HG03558 (cell line): ENCODE data around the gene MXD4.

Source experiments
- ATAC-seq: cut with Tn5 transposase; IDR thresholded peaks from one replicate; pipeline ENCODE4 v1.9.1; 2021; ENCODE audit warnings: moderate number of reproducible peaks; ENCODE audit not compliant: unreplicated experiment; ENCODE audit errors: extremely low read depth

The MXD4 gene, protein sequence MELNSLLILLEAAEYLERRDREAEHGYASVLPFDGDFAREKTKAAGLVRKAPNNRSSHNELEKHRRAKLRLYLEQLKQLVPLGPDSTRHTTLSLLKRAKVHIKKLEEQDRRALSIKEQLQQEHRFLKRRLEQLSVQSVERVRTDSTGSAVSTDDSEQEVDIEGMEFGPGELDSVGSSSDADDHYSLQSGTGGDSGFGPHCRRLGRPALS

DNA sequence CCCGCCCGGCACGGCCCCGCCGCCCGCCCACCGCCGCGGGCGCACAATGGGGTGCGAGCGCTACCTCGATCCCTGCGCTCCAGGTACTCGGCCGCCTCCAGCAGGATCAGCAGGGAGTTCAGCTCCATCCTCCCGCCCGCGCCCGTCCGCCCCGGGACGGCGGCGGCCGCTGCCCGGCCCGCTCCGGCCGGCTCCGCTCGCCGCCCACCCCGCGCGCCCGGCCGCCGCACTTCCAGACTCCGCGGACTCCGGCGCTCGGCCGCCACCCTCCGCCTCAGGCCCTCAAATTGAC is at the start of gene MXD4:
Gene MXD4 (minus strand): TSS at position 257 of the 292 bp plus-strand sequence. CDS start 129 bp downstream, at position 128.
- no peak for ATAC-seq

DNA sequence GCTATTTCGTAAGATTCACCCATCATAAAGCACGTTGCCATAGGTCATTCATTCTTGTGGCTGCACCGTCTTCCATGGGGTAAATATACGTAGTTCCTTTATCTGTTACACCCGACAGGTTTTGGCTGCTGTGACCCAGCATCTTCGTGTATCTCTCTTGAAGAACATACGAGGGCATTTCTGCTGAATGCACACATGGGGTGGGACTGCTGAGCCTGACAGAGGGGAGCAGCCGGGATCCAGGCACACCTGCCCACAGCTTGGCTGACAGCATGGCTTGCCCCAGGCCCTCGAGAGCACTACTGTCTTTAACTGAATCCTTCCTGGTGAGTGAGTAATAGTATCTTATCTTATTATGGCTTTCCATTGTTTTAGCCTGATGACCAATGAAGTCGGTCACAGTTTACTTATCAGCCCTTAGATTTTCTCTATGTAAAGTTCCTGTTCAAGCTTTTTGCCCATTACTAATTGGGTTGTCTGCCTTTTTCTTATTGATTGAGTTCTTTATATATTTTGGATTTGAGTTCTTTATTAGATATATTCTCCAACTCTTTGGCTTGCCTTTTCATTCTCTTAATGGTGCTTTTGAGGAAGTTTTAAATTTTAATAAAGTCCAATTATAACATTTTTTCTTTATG is 45.0 kb upstream of the MXD4 start:
- no peak for ATAC-seq

DNA sequence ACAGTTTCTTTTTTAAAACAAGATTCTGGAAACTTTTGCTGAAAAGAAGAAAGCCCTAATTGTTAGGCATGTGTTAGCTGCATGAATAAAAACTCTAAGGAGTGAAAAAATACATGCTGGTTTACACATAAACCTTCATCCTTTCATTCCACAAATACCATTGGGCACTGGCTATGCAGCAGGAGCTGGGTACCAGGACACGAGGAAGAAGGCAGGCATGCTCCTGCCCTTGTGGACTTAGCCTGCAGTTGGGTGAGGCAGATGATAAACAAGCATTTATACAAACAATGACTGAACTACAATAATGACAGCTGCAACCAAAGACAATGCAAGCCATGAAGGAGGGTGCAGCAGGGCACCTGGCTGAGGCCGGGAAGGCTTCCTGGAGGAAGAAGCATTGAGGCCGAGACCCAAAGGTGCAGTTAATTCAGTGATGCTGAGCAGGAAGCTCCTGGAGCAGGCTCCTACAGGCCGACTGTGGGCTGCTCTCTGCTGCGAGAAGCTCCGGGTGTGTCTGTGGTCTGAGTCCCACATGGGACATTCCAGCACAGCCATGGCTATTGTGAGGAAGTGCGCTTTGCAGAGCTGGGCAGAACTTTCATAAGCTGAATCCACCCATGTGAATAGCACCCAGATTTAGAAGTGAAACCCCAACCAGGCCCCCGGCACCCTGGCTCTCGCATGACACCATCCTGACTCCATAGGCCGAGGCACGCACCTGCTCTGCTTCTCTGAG is 44.0 kb upstream of the MXD4 start:
- no peak for ATAC-seq

DNA sequence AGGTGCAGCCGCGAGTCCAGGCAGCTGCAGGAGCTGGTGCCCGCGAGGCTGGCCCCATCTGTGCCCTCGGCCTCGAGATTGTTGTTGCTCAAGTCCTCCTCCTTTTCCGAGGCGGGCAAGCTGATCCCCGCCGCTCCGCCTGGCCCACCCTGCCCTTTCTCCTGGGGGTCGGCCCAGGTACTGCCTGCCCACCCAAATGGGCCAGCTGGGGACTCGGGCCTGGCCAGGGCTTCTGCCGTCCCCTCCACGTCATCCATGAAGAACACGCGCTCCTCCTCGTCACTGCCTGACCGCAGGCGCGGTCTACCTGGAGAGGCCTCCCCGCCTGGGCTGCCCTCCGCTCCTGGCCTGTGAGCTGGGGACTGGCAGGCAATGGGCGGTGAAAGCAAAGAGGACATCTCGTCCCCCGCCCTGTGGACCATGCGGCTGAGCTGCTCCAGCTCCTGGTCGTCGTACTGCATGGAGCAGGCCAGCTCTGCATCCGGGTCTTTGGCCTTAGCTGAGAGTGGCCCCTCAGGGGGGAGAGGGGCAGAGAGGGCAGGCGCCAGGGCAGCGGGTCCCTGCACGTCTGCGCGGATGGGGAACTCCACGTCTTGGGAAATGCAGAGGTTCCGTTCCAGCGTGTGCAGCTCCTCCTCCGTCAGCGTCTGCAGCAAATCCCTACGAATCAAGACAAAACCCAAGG is 43.1 kb upstream of the MXD4 start:
- no peak for ATAC-seq

DNA sequence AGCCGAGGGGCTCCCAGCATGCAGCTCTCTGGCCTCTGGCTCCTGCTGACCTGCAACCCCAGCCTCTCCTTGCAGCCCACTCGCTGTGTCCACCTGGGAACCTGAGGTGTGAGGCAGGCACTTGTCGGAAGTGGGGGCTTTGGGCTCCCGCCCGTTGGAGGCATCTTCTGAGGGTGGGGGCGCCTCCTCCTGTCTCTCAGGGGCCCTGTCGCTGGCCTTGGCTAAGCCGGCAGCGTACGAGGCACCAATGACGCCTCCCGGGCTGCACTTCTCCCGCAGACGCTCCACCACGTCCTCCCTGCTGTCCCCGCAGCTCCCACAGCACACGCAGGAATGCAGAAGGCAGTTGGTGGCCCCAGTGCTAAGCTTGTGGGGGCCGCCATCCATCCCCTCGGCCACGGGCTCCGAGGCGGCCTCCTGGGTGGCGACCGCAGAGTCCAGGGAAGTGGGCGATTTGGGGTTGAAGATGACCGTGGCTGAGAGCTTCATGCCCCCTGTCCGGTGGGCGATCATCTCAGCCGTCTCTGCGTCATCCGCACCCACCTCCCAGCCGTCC is 42.5 kb upstream of the MXD4 start:
- ATAC-seq = no peak

DNA sequence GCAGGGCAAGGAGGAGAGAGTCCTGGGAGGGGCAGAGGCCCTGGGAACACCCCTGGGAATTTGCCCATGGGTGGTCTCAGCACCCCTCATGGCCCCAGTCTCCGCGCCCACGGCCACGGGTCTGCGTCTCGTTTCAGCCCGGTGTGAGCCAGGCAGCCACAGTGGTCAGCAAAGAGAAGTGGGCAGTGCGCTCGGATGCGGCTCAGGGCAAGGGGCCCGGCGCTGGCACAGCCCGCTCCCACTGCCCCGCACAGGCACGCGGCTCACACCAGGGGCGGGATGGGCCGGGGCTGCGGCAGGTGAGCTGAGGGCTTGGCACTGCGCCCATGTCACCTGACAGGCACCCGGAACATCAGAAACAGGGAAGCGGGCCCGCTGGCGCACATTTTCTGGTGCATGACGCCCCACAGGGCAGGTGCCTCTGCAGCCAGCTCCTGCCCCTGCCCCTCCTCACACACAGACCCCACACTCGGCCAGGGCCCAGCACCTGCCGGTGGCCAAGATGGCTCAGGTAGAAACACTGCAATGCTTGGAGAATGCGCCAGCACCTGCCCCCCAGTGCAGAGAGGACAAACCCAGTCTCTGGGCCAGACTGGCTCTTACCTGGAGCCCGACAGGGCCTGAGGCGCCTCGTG is 41.9 kb upstream of the MXD4 start:
- no peak for ATAC-seq

DNA sequence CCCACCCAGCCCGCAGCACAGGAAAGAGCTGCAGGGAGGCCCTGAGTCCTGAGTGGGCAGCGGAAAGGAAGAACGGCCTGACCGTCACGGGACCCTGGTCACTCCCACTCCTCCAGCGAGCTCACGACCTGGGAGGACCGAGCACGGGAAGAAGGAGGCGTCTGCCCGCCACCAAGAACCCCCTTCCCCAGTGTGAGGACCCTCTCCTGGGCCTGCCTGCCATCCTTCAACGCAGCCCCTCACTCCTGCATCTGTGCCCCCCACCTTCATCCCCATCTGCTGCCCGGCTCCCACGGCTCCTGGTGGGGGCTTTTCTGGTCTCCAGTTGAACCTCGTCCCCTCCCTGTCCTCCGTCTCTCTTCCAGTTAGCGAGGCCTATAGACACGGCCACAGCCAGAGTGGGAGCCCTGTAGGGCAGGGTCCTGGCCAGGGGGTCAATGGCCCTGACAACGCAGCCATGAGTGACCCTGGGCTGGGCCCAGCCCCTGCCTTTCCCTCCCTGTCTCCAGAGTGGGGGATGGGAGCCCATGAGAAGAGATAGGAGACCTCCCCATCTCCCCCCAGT is 41.3 kb upstream of the MXD4 start:
- no peak for ATAC-seq

DNA sequence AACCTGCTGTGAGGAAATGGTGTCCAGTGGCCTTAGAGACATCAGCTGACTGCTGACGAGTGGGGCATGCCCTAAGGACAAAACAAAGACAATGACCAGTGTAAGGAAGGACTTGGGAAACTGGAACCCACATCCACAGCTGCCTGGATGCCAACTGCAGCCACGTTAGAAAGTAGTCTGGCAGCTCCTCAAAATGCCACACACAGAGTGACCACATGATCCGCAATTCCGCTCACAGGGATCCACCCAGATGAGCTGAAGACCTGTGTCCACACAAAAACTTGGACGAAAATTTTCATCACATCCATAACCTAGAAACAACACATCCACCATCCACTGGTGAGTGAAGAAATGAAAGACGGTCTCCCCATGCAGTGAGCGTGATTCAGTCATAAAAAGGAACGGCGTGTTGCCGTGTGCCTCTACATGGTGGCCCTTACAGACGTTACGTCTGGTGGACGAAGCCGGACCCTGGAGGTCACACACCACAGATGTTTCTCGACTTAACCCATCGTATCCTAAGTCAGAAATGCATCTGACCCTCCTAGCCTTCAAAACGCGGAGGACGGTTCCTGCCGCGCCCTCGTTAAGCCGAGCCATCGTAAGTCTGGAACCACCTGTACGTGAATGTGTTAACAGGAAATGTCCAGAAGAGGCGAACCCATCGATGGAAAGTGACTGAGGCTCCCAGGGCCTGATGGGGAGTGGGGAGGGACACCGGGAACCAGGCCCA is 40.6 kb upstream of the MXD4 start:
- no peak for ATAC-seq

DNA sequence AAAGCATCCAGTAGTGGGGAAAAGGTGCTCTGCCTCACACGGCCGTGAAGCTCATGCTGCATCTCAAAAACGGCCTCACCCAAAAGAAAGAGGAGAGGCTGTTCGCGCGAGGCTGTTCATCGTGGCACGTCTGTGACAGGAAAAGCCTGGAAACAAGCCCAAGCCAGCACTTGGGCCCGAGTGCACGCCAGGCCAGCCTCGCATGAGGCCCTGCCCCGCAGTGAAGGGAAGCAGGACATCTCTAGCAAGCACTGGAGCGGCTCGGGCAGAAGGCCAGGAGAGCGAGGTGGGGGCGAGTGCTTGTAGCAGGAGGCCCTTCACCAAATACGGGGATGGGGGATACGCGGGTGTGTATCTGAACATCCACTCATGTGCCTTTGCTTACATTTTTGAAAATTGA is 39.9 kb upstream of the MXD4 start:
- no peak for ATAC-seq

DNA sequence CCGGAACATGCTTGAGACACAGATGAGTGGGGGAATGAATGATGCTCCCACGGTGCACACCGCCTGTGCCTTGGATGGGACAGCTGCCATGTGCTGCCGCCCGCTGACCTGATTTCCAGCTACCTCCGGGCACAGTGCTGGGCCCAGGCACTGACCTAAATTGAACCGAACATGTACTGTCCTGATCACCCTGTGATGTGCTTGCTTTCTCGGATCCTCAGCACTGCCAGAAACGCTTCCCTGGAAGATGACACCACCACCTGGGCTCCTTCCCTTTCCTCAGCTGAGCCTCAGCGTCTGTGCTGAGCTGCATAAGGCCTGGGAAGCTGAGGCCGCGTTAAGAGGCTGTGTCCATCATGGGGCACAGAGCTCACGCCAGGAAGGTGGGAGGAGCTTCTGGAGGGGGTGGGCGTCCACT is 39.3 kb upstream of the MXD4 start:
- no peak for ATAC-seq

DNA sequence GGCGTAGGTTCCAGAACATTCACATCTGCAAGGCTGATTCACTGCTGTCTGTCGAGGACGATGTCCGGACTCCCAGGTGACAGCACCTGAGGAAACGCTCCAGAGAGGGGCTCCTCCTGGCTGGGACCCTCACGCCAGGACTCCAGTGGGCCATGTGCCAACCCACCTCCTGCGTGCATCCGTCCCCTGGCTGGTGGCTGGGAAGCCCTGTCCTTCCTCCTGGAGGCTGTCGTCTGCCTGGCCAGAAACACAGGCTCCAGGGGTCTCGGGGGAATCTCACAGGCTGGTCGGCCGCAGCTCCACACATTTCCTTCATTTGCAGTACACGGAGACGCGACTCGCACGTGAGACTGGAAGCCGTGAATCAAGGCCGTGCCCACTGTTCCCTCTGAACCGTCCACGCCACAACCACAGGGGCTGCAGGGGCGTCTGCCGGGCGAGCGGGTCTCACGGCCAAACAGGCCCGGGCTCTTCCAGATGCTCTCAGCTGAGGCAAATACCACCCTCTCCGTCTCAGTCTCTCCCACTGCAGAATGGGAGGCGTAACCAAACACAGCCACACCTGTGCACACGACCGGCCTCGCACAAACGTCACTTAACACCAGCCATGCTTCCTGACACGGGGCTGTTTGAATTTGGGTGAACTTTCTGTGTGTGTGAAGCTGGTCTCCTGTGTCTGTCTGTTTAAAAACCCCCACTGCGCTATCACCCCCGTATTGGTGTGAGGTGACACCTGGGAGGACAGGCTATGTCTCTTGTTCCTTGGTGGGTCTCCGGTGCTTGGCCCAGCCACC is 38.7 kb upstream of the MXD4 start:
- no peak for ATAC-seq

DNA sequence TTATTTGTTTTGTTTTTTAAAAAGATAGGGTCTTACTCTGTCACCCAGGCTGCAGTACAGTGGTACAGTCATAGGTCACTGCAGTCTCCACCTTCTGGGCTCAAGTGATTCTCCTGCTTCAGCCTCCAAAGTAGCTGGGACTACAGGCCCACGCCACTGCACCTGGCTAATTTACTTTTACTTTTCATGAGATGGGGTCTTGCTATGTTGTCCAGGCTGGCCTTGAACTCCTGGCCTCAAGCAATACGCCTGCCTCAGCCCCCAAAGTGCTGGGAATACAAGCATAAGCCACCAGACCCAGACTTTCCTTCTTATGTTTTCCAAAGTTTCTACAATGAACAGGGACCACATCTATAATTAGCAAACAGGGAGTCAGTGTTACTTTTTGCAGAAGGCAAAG is 37.9 kb upstream of the MXD4 start:
- no peak for ATAC-seq

DNA sequence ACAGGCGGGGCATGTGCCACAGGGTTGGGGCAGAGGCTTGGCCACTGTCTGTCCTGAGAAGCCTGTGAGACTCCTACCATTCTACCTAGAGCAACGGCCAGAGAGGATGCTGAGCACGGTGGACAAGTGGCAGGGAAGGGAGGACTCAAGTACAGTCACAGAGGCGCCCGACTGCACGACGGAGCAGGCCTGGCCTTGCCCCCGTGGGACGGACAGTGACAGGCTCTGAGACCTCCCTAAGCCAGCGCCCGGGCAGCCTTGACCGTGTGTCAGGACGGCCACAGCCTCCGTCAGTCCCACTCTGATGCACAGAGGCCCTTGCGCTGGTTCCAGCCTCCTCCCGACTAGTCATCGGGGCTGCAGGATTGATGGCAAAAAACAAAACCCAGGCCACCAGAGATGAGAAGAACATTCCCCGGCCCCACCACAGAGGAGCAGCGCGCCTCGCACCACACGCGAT is 36.7 kb upstream of the MXD4 start:
- ATAC-seq = no peak

DNA sequence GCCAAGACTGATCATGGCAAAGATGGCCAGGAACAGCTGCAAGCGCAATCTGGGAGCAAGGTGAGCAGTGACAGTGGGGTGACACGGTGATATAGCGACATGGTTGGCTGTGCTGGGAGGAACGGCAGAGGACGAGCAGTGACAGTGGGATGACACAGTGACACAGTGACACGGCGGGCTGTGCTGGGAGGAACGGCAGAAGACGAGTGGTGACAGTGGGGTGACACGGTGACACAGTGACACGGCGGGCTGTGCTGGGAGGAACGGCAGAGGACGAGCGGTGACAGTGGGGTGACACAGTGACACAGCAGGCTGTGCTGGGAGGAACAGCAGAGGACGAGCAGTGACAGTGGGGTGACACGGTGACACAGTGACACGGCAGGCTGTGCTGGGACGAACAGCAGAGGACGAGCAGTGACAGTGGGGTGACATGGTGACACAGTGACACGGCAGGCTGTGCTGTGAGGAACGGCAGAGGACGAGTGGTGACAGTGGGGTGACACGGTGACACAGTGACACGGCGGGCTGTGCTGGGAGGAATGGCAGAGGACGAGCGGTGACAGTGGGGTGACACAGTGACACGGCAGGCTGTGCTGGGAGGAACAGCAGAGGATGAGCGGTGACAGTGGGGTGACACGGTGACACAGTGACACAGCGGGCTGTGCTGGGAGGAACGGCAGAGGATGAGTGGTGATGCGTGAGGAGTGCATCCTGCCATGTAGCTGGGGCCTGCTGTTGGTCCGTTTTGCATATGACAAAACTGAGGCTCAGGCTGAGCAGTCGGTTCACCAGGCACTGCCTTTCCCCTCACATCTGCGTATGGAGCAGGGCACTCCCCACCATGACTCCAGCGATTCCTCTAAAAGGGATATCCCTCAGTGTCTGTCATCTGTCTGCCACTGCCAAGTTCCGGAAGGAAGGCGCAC is 36.0 kb upstream of the MXD4 start:
- no peak for ATAC-seq

DNA sequence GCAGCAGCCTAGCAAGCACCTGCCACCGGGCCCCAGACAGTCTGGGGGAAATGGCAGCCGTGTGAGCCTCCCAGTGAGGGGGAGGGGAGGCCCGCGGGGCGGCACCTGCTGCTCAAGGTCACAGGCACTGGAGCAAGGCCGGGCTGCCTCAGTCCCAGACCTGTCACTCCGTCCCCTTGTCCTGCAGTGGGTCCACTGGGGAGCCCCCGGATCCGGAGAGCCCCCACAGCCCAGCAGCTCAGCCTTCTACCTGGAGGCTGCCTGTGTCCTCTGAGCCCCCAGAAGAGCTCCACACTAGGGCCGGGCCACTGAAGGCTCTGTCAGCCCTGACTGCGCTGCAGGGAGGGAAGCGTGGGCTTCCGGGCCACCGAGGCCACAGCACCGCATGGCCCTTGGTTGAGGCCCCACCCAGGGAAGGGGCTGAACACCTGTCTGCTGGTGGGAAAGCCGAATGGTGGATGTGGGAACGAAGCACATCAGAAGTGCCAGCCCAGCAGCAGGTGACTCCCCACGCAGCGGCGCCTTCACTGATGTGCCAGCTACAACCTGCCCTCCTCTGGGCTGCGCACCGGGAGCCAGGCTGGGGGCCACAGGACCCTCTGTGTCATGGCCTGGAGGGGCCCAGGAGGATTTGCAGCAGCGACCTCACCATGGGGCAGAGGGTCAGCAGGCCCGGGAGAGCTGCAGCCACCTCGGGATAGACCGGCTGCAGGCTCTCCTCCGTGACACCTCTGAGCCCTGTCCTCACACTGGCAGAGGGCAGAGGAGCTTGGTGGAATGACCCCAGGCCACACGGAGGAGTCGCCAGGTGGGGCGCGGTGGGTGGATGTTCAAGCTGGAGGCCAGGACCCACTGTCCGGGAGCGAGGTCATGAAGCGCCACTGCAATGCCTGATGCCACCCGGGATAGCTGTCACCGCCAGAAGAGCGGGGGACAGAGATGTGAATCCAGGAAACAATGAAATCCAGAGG is 35.0 kb upstream of the MXD4 start:
- ATAC-seq = no peak

DNA sequence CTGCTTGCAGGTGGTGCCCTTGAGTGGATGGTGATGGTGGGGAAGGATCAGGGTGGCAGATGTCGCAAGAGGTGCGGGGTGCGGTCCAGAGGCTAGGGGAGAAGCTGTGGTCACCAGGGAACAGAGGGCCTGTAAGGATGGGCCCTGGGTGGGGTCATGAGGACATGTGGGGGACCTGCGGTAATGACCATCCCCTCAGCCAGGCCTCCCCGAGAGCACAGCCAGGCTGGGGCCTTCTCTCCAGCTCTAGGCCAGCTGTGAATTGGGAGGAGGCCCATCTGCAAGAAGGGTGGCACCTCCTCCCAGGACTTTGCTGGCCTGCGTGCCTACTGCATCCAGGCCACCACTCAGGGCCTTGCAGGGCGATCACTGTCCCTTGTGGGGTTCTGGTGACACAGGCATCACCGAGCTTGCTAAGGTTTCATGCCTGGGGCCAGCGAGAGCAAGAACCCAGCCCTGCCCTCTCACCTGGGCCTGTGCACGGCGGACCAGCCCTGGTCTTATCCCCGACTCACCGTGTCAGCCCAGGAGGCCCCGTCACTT is 34.1 kb upstream of the MXD4 start:
- ATAC-seq = no peak
